BJ (cell line): ENCODE results near the gene FSTL4. TPM values are rescaled to one million over a fixed set of nuclear protein-coding genes. Genes with fewer than 3 reads are reported as not detected.

Experiments
- CTCF ChIA-PET: fragments of 350-600 bp; formaldehyde crosslinking; extraction: SDS; loops from one replicate; lab custom pipeline; 2021; ENCODE audit warnings: antibody characterized with exemption, inconsistent platforms; lab: Yijun Ruan, JAX
- POLR2A ChIA-PET: fragments of 300-600 bp; sonication (Branson Sonifier 250); formaldehyde crosslinking; extraction: SDS; loops from one replicate; lab custom pipeline; 2021; ENCODE audit warnings: antibody characterized with exemption; lab: Charles Lee
- DNase-seq: peaks from one replicate; pipeline ENCODE4 v3.0.0-alpha.2; 2011; ENCODE audit warnings: low read depth
- H3K27me3 ChIP-seq: 2 replicates; pipeline ENCODE4 v1.6.0; 2011; ENCODE audit warnings: low read length; ENCODE audit not compliant: control insufficient read depth, insufficient read depth
- H3K36me3 ChIP-seq: 2 replicates; pipeline ENCODE4 v1.5.1; 2011; ENCODE audit warnings: low read length; ENCODE audit not compliant: control insufficient read depth, insufficient read depth
- H3K4me3 ChIP-seq: 2 replicates; pipeline ENCODE4 v1.5.1; 2011; ENCODE audit warnings: low read depth, mild to moderate bottlenecking, control low read depth, low read length
- polyA plus RNA-seq: library from polyadenylated mRNA; depleted of rRNA; stranded (reverse); fragments of >200 nt; gene quantifications from 2 replicates; pipeline ENCODE4 v1.2.3, GENCODE V29; 2011
- TF ChIP-seq, protein P1 (sequence below): IDR thresholded peaks from 2 replicates; pipeline ENCODE4 v1.5.1; 2011; ENCODE audit warnings: low read depth, mild to moderate bottlenecking, control low read depth, inconsistent platforms, low read length, moderate library complexity; ENCODE audit not compliant: insufficient read depth

Gene FSTL4
- polyA plus RNA-seq, 1 experiment, result not detected

DNA sequence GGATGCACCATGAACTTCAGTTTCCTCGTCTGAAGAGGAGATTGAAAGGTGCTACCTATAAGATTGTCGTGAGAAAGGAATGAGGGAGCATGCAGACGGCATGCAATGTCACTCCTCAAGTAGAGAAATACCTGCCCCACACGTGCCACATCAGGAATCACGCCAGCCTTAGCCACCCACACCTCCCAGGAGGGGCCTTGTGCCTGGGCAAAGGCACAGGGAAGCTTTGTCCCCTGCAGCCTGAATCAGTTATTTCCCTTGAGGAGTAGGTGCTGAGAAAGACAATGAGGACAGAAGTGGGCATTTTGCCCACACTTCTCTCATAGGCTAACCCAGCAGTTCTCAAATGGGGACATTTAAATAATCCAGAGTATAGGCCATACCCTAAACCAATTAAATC lies 31.0 kb downstream of the FSTL4 start:
- POLR2A ChIA-PET, result no interaction called here
- H3K27me3 ChIP-seq, result no peaks in the 10 kb centered on the region
- TF ChIP-seq, protein P1, sequence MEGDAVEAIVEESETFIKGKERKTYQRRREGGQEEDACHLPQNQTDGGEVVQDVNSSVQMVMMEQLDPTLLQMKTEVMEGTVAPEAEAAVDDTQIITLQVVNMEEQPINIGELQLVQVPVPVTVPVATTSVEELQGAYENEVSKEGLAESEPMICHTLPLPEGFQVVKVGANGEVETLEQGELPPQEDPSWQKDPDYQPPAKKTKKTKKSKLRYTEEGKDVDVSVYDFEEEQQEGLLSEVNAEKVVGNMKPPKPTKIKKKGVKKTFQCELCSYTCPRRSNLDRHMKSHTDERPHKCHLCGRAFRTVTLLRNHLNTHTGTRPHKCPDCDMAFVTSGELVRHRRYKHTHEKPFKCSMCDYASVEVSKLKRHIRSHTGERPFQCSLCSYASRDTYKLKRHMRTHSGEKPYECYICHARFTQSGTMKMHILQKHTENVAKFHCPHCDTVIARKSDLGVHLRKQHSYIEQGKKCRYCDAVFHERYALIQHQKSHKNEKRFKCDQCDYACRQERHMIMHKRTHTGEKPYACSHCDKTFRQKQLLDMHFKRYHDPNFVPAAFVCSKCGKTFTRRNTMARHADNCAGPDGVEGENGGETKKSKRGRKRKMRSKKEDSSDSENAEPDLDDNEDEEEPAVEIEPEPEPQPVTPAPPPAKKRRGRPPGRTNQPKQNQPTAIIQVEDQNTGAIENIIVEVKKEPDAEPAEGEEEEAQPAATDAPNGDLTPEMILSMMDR, result no peak
- DNase-seq, result no peak
- CTCF ChIA-PET, result no interaction called here
- H3K4me3 ChIP-seq, result no peak overlapping the region
- no peaks in the 10 kb centered on the region for H3K36me3 ChIP-seq

DNA sequence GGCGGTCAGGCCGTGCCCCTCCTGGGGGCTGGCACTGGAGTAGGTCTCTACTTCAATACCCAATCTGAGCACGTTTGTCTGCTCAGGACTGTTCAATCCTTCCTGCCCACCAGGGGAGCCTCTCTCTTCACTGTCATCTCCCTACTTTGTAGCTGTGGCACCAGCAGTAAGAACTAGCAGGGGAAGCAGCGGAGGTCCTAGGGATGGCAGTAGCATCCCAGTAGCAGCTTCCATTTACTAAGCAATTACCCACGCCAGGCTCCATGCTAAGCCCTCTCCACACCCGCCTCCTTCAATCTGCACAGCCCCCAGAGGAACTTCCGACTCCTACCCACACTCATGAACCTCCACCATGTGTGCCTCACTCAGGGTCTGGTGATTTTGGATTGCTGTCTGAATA lies 31.7 kb downstream of the FSTL4 start:
- no peak for DNase-seq
- TF ChIP-seq, protein P1, result no peak
- H3K36me3 ChIP-seq, result no peaks in the 10 kb centered on the region
- POLR2A ChIA-PET, result no interaction called here
- CTCF ChIA-PET, result no interaction called here
- H3K27me3 ChIP-seq, result no peaks in the 10 kb centered on the region
- no peak overlapping the region for H3K4me3 ChIP-seq

DNA sequence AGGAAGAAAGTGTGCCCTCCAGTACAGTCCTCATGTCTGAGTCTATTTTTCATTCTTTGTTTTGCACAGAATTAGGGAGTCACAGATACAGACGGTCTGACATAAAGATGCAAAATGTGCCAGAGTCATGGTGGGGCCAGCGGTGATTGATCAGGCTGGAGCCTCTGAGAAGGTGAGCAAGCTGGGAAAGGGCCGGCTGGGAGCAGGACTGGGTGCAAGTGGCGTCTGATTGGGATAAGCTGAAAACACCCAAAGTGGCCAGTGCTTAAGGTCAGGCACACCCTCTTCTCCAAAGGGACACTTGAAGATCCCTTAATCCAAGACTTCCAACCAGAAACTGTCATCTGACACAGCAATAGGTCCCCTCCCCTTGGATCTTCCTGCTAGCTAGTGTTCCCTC lies 32.6 kb downstream of the FSTL4 start:
- H3K27me3 ChIP-seq, result no peaks in the 10 kb centered on the region
- H3K36me3 ChIP-seq, result no peaks in the 10 kb centered on the region
- no peak for DNase-seq
- TF ChIP-seq, protein P1, result no peak
- no peak overlapping the region for H3K4me3 ChIP-seq
- CTCF ChIA-PET, result no interaction called here
- POLR2A ChIA-PET, result no interaction called here

DNA sequence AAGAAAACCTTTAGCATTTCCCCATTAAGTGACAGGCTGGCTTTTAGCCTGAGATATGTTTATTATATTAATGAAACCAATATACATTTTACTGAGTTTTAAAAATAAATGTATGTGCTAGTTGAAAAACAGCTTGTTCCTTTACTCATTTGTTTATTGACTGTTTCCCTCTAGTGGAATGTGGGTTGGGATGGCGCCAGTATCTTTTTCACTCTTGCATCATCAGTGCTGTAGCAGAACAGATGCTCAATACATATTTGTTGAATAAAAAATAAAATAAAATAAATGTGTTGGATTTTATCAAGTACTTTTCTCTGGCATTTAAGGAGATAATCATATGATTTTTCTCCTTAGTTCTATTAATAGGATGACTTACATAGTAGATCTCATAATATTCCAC lies 43.0 kb downstream of the FSTL4 start:
- DNase-seq, result no peak
- Histone ChIP-seq H3K27me3 (no peaks in the 10 kb centered on the region), H3K36me3 (no peaks in the 10 kb centered on the region), H3K4me3 (no peak overlapping the region)
- ChIA-PET POLR2A (no interaction called here), CTCF (no interaction called here)
- TF ChIP-seq, protein P1, result no peak

DNA sequence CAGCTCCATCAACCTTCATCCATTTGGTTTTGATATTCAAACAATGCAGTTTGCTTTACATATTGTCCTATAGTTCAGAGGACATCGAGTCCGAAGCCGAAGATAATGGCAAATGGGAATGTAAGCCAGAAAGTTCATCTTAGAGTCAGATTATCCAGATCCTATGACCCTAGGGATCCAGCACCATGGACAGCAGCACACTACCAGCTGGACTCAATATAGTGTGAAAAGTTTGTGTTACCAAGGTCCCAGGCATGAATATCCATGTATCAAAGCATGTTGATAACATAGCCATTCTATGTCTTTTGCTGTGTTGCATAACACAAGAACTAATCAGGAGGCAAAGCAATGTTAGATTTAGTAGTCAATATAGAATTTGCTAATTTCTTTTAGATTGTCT lies 46.3 kb downstream of the FSTL4 start:
- Histone ChIP-seq H3K4me3 (no peak overlapping the region), H3K36me3 (no peaks in the 10 kb centered on the region), H3K27me3 (no peaks in the 10 kb centered on the region)
- CTCF ChIA-PET, result interaction anchor here (1.0 to 1.4 kb wide), 2 partner anchors 13 to 39 kb away, joined by 3 to 5 read pairs; no protein-coding TSS in a partner anchor
- TF ChIP-seq, protein P1, result no peak
- POLR2A ChIA-PET, result no interaction called here
- DNase-seq, result no peak
